Fibroblast of skin of abdomen (primary cell): ENCODE results near the gene LRRC66.

Experiments
- DNase-seq: peaks from one replicate; pipeline ENCODE4 v3.0.0-alpha.2; 2013

The LRRC66 gene

GRCh38 chr4:52014903-52015302 is 5.3 kb downstream of the LRRC66 start:
- no peak for DNase-seq

GRCh38 chr4:52012651-52013050 is 7.5 kb downstream of the LRRC66 start:
- DNase-seq: no peak

- no peak for DNase-seq
These were observed 9.2 kb downstream of the LRRC66 start for GRCh38 chr4:52010986-52011385.

- no peak for DNase-seq
These were observed 13.3 kb downstream of the LRRC66 start for GRCh38 chr4:52006887-52007286.

- no peak for DNase-seq
These were observed 14.4 kb downstream of the LRRC66 start for GRCh38 chr4:52005604-52006273.

- no peak for DNase-seq
These were observed 15.7 kb downstream of the LRRC66 start for GRCh38 chr4:52004414-52004813.

GRCh38 chr4:52001616-52002015 is 18.5 kb downstream of the LRRC66 start:
- peak; percentile 3 for DNase-seq

GRCh38 chr4:51999250-51999649 is 20.9 kb downstream of the LRRC66 start:
- DNase-seq: no peak

GRCh38 chr4:51998837-51999236 is 21.3 kb downstream of the LRRC66 start:
- no peak for DNase-seq

GRCh38 chr4:51997647-51998046 is 22.5 kb downstream of the LRRC66 start:
- no peak for DNase-seq

GRCh38 chr4:51995647-51996220 is 24.4 kb downstream of the LRRC66 start:
- DNase-seq: no peak

GRCh38 chr4:51965862-51966261 is 54.3 kb downstream of the LRRC66 start:
- DNase-seq: no peak

- no peak for DNase-seq
These were observed 56.2 kb downstream of the LRRC66 start for GRCh38 chr4:51963841-51964517.

GRCh38 chr4:51960486-51960885 is 59.7 kb downstream of the LRRC66 start:
- no peak for DNase-seq

GRCh38 chr4:51958199-51958968 is 61.8 kb downstream of the LRRC66 start:
- no peak for DNase-seq
